Colonic mucosa (tissue), 4 donors: ENCODE data around the gene PCSK4. TPM values are rescaled to one million over a fixed set of nuclear protein-coding genes. Genes with fewer than 3 reads are reported as not detected.

Source experiments
- DNase-seq: peaks from one replicate; pipeline ENCODE4 v3.0.0-alpha.2; 2020
- H3K27ac ChIP-seq: fragments of 200-600 bp; one replicate; pipeline ENCODE4 v1.8.0; 2021
- H3K27me3 ChIP-seq: fragments of 200-600 bp; one replicate; pipeline ENCODE4 v1.8.0; 2021
- H3K36me3 ChIP-seq: fragments of 200-600 bp; one replicate; pipeline ENCODE4 v1.8.0; 2021
- H3K4me1 ChIP-seq: fragments of 200-600 bp; one replicate; pipeline ENCODE4 v1.8.0; 2021; ENCODE audit warnings: mild to moderate bottlenecking
- H3K4me3 ChIP-seq: fragments of 200-600 bp; one replicate; pipeline ENCODE4 v1.8.0; 2021
- H3K9ac ChIP-seq, 2 donors: one replicate each; pipeline ENCODE4 v1.7.0; 2013; ENCODE audit warnings: control low read depth in 2 of 2, low read depth in 2 of 2, low read length in 2 of 2
- H3K9me3 ChIP-seq: fragments of 200-600 bp; one replicate; pipeline ENCODE4 v1.8.0; 2021
- CTCF ChIP-seq: fragments of 200-600 bp; IDR thresholded peaks from one replicate; pipeline ENCODE4 v1.8.0; 2022; ENCODE audit warnings: antibody characterized with exemption, mild to moderate bottlenecking
- intact Hi-C: fragments of 100-400 bp; cut with DNase I; formaldehyde crosslinking; loops from one replicate; pipeline ENCODE4 v1.14.1; 2022
- total RNA-seq, 2 donors: library from RNA; stranded (reverse); fragmentation: NEBNext Ultra II Directional in 1 of 2; extraction: Animal tissue kit (Norgen Biotek cat#: 25700) in 1 of 2; gene quantifications; one replicate each; pipeline ENCODE4 v1.2.1, GENCODE V29; 2021
- donor health status: healthy.
- donor health status: DM: no; HTN: no; CAD: no.
- donor health status: DM: no; HTN: no; CAD: no.

Gene PCSK4
- total RNA-seq, 2 donors from 2014 or later = 4.1 to 5.8 TPM

- H3K9me3 ChIP-seq = no peaks in the 10 kb centered on the region
- H3K27me3 ChIP-seq = no peaks in the 10 kb centered on the region
- no peak overlapping the region for H3K27ac ChIP-seq
- H3K9ac ChIP-seq = no peak overlapping the region
- no peaks in the 10 kb centered on the region for H3K36me3 ChIP-seq
- intact Hi-C loops = no loop called here
- no peak overlapping the region for H3K4me3 ChIP-seq
- peaks cover 9% of the 10 kb centered on the region for H3K4me1 ChIP-seq
- no peak for TF ChIP-seq CTCF
- DNase-seq = no peak
Measured at GRCh38 chr19:1494115-1494815, 4.1 kb upstream of the PCSK4 start.

- Histone ChIP-seq H3K27ac (no peak overlapping the region), H3K36me3 (no peaks in the 10 kb centered on the region), H3K27me3 (no peaks in the 10 kb centered on the region), H3K4me1 (peaks cover 9% of the 10 kb centered on the region), H3K9ac (no peak overlapping the region), H3K9me3 (no peaks in the 10 kb centered on the region), H3K4me3 (no peak overlapping the region)
- no peak for DNase-seq
- intact Hi-C loops = no loop called here
- TF ChIP-seq CTCF = no peak
Measured at GRCh38 chr19:1492474-1493006, 2.4 kb upstream of the PCSK4 start.

- intact Hi-C loops = no loop called here
- H3K36me3 ChIP-seq = no peaks in the 10 kb centered on the region
- peak overlapping the region in 1 of 2 donors; percentile 46 for H3K9ac ChIP-seq
- H3K27ac ChIP-seq = no peak overlapping the region
- TF ChIP-seq CTCF = no peak
- peaks cover 9% of the 10 kb centered on the region for H3K4me1 ChIP-seq
- H3K9me3 ChIP-seq = no peaks in the 10 kb centered on the region
- no peak overlapping the region for H3K4me3 ChIP-seq
- DNase-seq = no peak
- H3K27me3 ChIP-seq = no peaks in the 10 kb centered on the region
Measured at GRCh38 chr19:1491849-1492170, 1.7 kb upstream of the PCSK4 start.

DNA sequence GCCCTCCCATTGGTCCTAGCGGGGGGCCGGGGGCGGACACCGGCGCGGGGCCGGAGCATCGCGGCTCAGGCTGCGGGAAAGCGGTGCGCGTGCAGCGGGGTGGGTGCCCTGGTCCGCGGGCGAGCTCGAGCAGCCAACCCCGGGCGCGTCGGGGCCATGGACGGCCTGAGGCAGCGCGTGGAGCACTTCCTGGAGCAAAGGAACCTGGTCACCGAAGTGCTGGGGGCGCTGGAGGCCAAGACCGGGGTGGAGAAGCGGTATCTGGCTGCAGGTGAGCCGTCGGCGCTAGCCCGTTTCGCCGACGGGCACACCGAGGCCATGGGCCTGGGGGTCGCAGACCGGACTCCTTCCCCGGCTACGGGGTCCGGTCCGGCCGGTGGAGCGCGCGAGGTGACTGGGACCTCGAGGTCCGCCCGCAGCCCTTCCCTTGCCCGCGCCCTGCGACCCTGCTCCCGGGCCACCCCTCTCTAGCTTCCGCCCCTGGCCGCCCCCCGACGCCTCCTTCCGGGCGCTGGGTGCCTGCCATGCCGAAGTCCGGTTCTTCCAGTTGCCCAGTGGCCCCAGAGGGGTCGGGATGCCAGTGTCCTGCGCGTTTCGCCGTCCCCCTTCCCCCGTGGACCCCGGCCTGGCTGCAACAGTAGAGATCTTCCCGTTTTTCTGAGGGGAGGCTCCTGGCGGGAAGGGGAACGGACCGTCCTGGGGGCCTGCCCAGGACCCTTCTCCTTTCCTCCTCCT lies 1.1 kb upstream of the PCSK4 start, which contains the start of gene REEP6:
Gene REEP6 (plus strand): TSS at position 68 of the 735 bp plus-strand sequence. CDS start 89 bp downstream, at position 157.
- Histone ChIP-seq H3K4me3 (peak within 1 kb of the TSS; percentile 55), H3K27ac (peak within 1 kb of the TSS; percentile 68), H3K9ac (peak within 1 kb of the TSS; percentile 52 to 78), H3K27me3 (no peaks in the 10 kb centered on the region), H3K9me3 (no peaks in the 10 kb centered on the region), H3K36me3 (no peaks in the 10 kb centered on the region), H3K4me1 (peaks cover 9% of the 10 kb centered on the region)
- DNase-seq = no peak
- intact Hi-C loops = no loop called here
- no peak for TF ChIP-seq CTCF

DNA sequence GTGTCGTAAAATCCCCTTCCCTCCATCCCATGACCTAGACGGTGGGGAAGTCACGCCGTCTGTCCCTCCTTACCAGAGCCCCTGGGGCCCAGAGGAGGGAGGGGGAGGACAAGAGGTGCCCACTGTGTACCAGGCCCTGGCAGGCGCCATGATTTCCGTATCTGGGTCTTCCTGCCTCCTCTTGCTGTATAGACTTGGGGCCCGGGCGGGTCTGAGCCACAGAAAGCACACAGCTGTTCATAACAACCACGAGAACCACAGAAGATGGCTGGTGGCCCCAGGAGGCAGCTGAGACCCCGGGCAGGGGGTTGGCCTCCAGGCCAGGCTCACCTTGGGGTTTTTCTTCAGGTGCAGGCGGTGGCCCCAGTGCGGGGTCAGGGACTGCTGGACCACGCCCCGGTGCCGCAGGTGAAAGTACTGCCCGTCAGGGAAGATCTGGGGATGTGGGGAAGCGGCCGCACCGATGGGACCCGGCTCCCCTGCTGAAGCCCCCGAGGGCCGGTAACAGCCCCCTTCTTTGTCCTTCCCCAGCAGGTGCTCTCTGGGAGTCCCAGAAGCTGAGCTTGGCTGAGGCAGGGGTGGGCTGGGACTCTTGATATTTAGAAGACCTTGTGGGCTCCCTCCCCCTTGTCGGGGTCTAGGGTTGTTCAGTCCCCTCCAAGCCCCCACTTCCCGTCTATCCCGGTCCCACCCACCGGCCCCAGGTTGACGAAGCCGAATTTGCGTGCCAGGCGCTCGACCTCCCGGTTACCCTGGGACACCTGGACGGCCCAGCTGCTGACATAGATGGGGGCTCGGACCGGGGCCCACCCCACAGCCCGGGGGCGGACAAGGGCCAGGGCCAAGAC lies 463 bp downstream of the PCSK4 start:
- Histone ChIP-seq H3K9me3 (no peaks in the 10 kb centered on the region), H3K27me3 (no peaks in the 10 kb centered on the region), H3K4me1 (peaks cover 9% of the 10 kb centered on the region), H3K4me3 (peak overlapping the region; percentile 45), H3K27ac (peak overlapping the region; percentile 68), H3K36me3 (no peaks in the 10 kb centered on the region), H3K9ac (peak overlapping the region; percentile 52 to 78)
- no peak for DNase-seq
- TF ChIP-seq CTCF = no peak
- intact Hi-C loops = no loop called here
